Prostate gland (tissue), 2 donors: ENCODE measurements around the gene ZCCHC8. TPM values are rescaled to one million over a fixed set of nuclear protein-coding genes. Genes with fewer than 3 reads are reported as not detected.
A peak's percentile ranks its signal among the peaks of the same experiment; 100 is the strongest.

Source experiments
- DNase-seq: peaks from one replicate; pipeline ENCODE4 v3.0.0-alpha.2; 2019; ENCODE audit warnings: low spot score
- H3K27ac ChIP-seq, 2 donors: fragments of 200-600 bp; sonication (generic); 2 replicates each; pipeline ENCODE4 v1.5.1; 2017 to 2019
- H3K27me3 ChIP-seq: fragments of 200-600 bp; sonication (generic); replicated peaks from 2 replicates; pipeline ENCODE4 v1.5.1; 2019; ENCODE audit not compliant: insufficient read depth
- H3K36me3 ChIP-seq, 2 donors: fragments of 200-600 bp; sonication (generic); 1 replicate in 1 of 2; 2 replicates in 1 of 2; pipeline versions ENCODE4 v1.5.1 to v1.8.1; 2017 to 2019
- H3K4me1 ChIP-seq: fragments of 200-600 bp; sonication (generic); replicated peaks from 2 replicates; pipeline ENCODE4 v1.5.1; 2019
- H3K4me3 ChIP-seq, 2 donors: fragments of 200-600 bp; sonication (generic); 2 replicates each; pipeline ENCODE4 v1.5.1; 2017 to 2019
- H3K9me3 ChIP-seq: fragments of 200-600 bp; sonication (generic); 2 replicates; pipeline ENCODE4 v1.5.1; 2017
- POLR2A ChIP-seq: fragments of 450-650 bp; IDR thresholded peaks from one replicate; pipeline ENCODE4 v1.6.1; 2016; ENCODE audit warnings: antibody characterized with exemption, mild to moderate bottlenecking
- POLR2AphosphoS5 ChIP-seq: sonication (generic); formaldehyde crosslinking; IDR thresholded peaks from one replicate; pipeline ENCODE4 v1.6.1; 2017; ENCODE audit warnings: antibody characterized with exemption
- WGBS: methylation state at CpG from one replicate; pipeline ENCODE4 v1.1.5; 2018; 5-methylcytosine and 5-hydroxymethylcytosine counted together
- intact Hi-C: fragments of 100-400 bp; cut with DNase I; formaldehyde crosslinking; loops from one replicate; pipeline ENCODE4 v1.14.2; 2022
- small RNA-seq, 2 donors: library from RNA; depleted of rRNA; stranded (forward); fragments of <200 nt; gene quantifications; one replicate each; pipeline ENCODE3, GENCODE V24; 2016
- total RNA-seq, 2 donors: library from RNA; depleted of rRNA; stranded (reverse); fragments of >200 nt; gene quantifications; one replicate each; pipeline ENCODE4 v1.1.0, GENCODE V29; 2016
- TF ChIP-seq, protein P1 (sequence below), 4 experiments: fragments of 200-600 bp in 2 of 4; fragments of 450-650 bp in 2 of 4; sonication (generic) in 2 of 4; IDR thresholded peaks; 1 replicate in 3 of 4; 2 replicates in 1 of 4; pipeline ENCODE4 v1.5.1; 2016 to 2019; ENCODE audit warnings: antibody characterized with exemption in 4 of 4, mild to moderate bottlenecking in 2 of 4, moderate library complexity in 2 of 4

The ZCCHC8 gene
- total RNA-seq, 2 donors from 2014 or later, result 17.3 to 20.1 TPM

- Histone ChIP-seq H3K4me3 (peak within 1 kb of the TSS; percentile 78 to 93), H3K36me3 (no peaks in the 10 kb centered on the region), H3K4me1 (peaks cover 7% of the 10 kb centered on the region), H3K9me3 (no peaks in the 10 kb centered on the region), H3K27ac (peak within 1 kb of the TSS; percentile 97 to 98), H3K27me3 (no peaks in the 10 kb centered on the region)
- intact Hi-C loops, result no loop called here
- TF ChIP-seq POLR2A (peak; percentile 53), POLR2AphosphoS5 (no peak)
- TF ChIP-seq, protein P1, sequence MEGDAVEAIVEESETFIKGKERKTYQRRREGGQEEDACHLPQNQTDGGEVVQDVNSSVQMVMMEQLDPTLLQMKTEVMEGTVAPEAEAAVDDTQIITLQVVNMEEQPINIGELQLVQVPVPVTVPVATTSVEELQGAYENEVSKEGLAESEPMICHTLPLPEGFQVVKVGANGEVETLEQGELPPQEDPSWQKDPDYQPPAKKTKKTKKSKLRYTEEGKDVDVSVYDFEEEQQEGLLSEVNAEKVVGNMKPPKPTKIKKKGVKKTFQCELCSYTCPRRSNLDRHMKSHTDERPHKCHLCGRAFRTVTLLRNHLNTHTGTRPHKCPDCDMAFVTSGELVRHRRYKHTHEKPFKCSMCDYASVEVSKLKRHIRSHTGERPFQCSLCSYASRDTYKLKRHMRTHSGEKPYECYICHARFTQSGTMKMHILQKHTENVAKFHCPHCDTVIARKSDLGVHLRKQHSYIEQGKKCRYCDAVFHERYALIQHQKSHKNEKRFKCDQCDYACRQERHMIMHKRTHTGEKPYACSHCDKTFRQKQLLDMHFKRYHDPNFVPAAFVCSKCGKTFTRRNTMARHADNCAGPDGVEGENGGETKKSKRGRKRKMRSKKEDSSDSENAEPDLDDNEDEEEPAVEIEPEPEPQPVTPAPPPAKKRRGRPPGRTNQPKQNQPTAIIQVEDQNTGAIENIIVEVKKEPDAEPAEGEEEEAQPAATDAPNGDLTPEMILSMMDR (IDR thresholded peaks at IDR 0.05), result peak in 3 of 4 experiments; percentile 16 to 52 (median 42)
- 1% methylated on average over 57 of the region's 118 CpGs for WGBS
- DNase-seq, result peak; percentile 55
These were observed 78.7 kb downstream of the ZCCHC8 start, which contains the start of gene CLIP1 for GRCh38 chr12:122421821-122422729. CLIP1 (minus strand) TSS chr12:122422669; CDS start chr12:122380452, 42,217 bp downstream.

Small RNA genes within 50 kb of the gene (small RNA-seq; reads per million reads assigned to genes)
- gene RF00411, result 0 to 0.10 reads per million in 2 donors

Other genes starting within 250 kb of the ZCCHC8 start
- 10 to 100 TPM; 11.3 to 23.9 TPM for gene VPS33A, start 234.4 kb downstream of the ZCCHC8 start, total RNA-seq
- gene CLIP1, start 78.3 kb downstream of the ZCCHC8 start, total RNA-seq, result 10 to 100 TPM; 59.9 to 84.1 TPM
- gene RSRC2, start 26.0 kb upstream of the ZCCHC8 start, total RNA-seq, result 10 to 100 TPM; 53.0 to 61.9 TPM
- gene KNTC1, start 26.3 kb upstream of the ZCCHC8 start, total RNA-seq, result 10 to 100 TPM; 10.8 to 28.6 TPM
- gene HCAR2, start 202.4 kb upstream of the ZCCHC8 start, total RNA-seq, result 1 to 10 TPM; 1.6 to 2.7 TPM
- gene HCAR3, start 215.9 kb upstream of the ZCCHC8 start, total RNA-seq, result under 1 TPM; 0.23 to 0.40 TPM
- gene HCAR1, start 229.9 kb upstream of the ZCCHC8 start, total RNA-seq, result under 1 TPM; 0.73 to 0.80 TPM